SK-N-SH (cell line): ENCODE measurements around the gene CDCP2. TPM values are rescaled to one million over a fixed set of nuclear protein-coding genes. Genes with fewer than 3 reads are reported as not detected.

Experiments used
- CTCF ChIA-PET: fragments of 300-600, 350-600 bp; formaldehyde crosslinking; extraction: SDS; loops from one replicate; lab custom pipeline; 2021; lab: Yijun Ruan, JAX
- POLR2A ChIA-PET: fragments of 350-600 bp; sonication (Branson Sonifier 250); formaldehyde crosslinking; extraction: SDS; loops from one replicate; lab custom pipeline; 2020; ENCODE audit warnings: antibody characterized with exemption, inconsistent platforms; lab: Yijun Ruan, JAX
- DNase-seq: peaks from one replicate; pipeline ENCODE4 v3.0.0; 2012
- H2AFZ ChIP-seq: fragments of 200-600 bp; sonication (generic); 2 replicates; pipeline ENCODE4 v1.8.1; 2016; ENCODE audit warnings: antibody characterized with exemption, mild to moderate bottlenecking, low read depth
- H3F3A ChIP-seq: fragments of 200-600 bp; sonication (generic); replicated peaks from 2 replicates; pipeline ENCODE3; 2016; ENCODE audit warnings: antibody characterized with exemption, mild to moderate bottlenecking; ENCODE audit not compliant: insufficient read depth
- H3K27ac ChIP-seq, 2 experiments: fragments of 200-500 bp in 1 of 2; fragments of 200-600 bp in 1 of 2; sonication (Bioruptor generic) in 1 of 2; sonication (generic), shearing (Covaris generic) in 1 of 2; 2 replicates each; pipeline versions ENCODE4 v1.5.1 to v1.6.1; 2014 to 2016; ENCODE audit warnings: low read depth in 2 of 2, inconsistent platforms in 1 of 2, low read length in 1 of 2, mild to moderate bottlenecking in 1 of 2, mixed read lengths in 1 of 2
- H3K27me3 ChIP-seq: fragments of 200-600 bp; sonication (generic), shearing (Covaris generic); 2 replicates; pipeline ENCODE4 v1.6.1; 2016; ENCODE audit warnings: mixed run types; ENCODE audit not compliant: insufficient read depth
- H3K36me3 ChIP-seq, 2 experiments: fragments of 200-500 bp in 1 of 2; fragments of 200-600 bp in 1 of 2; sonication (Bioruptor generic) in 1 of 2; sonication (generic) in 1 of 2; replicated peaks in 1 of 2; 2 replicates each; pipeline versions ENCODE3 to v1.5.1; 2014 to 2016; ENCODE audit warnings: low read length in 1 of 2, mild to moderate bottlenecking in 1 of 2; ENCODE audit not compliant: insufficient read depth in 2 of 2, control insufficient read depth in 1 of 2
- H3K4me1 ChIP-seq, 2 experiments: fragments of 200-500 bp in 1 of 2; fragments of 200-600 bp in 1 of 2; sonication (Bioruptor generic) in 1 of 2; sonication (generic), shearing (Covaris generic) in 1 of 2; 2 replicates each; pipeline versions ENCODE4 v1.5.1 to v1.6.1; 2014 to 2016; ENCODE audit warnings: low read depth in 1 of 2, low read length in 1 of 2, mixed run types in 1 of 2; ENCODE audit not compliant: insufficient read depth in 2 of 2, control insufficient read depth in 1 of 2
- H3K4me2 ChIP-seq: fragments of 200-600 bp; sonication (generic), shearing (Covaris generic); 2 replicates; pipeline ENCODE4 v1.6.1; 2017; ENCODE audit warnings: mixed run types
- H3K4me3 ChIP-seq, 2 experiments: fragments of 200-500 bp in 1 of 2; fragments of 200-600 bp in 1 of 2; sonication (Bioruptor generic) in 1 of 2; sonication (generic), shearing (Covaris generic) in 1 of 2; 2 replicates each; pipeline versions ENCODE4 v1.5.1 to v1.8.1; 2014 to 2016; ENCODE audit warnings: low read depth in 2 of 2, inconsistent platforms in 1 of 2, low read length in 1 of 2, mild to moderate bottlenecking in 1 of 2, mixed read lengths in 1 of 2, moderate library complexity in 1 of 2
- H3K79me2 ChIP-seq: fragments of 200-600 bp; sonication (generic); 2 replicates; pipeline ENCODE4 v1.8.1; 2017; ENCODE audit warnings: mild to moderate bottlenecking; ENCODE audit not compliant: insufficient read depth
- H3K9ac ChIP-seq: fragments of 200-600 bp; sonication (generic); 2 replicates; pipeline ENCODE4 v1.6.1; 2017; ENCODE audit warnings: mixed run types
- H3K9me2 ChIP-seq: fragments of 200-600 bp; sonication (generic); 2 replicates; pipeline ENCODE4 v1.6.1; 2017; ENCODE audit warnings: mixed run types
- H3K9me3 ChIP-seq: fragments of 200-600 bp; sonication (generic); 2 replicates; pipeline ENCODE4 v1.6.1; 2017; ENCODE audit warnings: mixed run types, mild to moderate bottlenecking, moderate library complexity
- H4K20me1 ChIP-seq: fragments of 200-600 bp; sonication (generic); 2 replicates; pipeline ENCODE4 v1.6.1; 2017; ENCODE audit warnings: mild to moderate bottlenecking, mixed run types; ENCODE audit not compliant: insufficient read depth
- CHD2 ChIP-seq: fragments of 150-350 bp; IDR thresholded peaks from 2 replicates; pipeline ENCODE4 v1.6.1; 2018; ENCODE audit warnings: low read length; ENCODE audit not compliant: partially characterized antibody
- FOSL2 ChIP-seq: IDR thresholded peaks from 2 replicates; pipeline ENCODE4 v1.4.0; 2012; ENCODE audit warnings: low read depth, mild to moderate bottlenecking, moderate library complexity, borderline replicate concordance
- FOXJ3 ChIP-seq: sonication (generic); formaldehyde crosslinking; IDR thresholded peaks from 2 replicates; pipeline ENCODE4 v1.5.1; 2020; ENCODE audit warnings: mild to moderate bottlenecking, missing genetic modification reagents
- GABPA ChIP-seq: IDR thresholded peaks from 2 replicates; pipeline ENCODE4 v1.4.0; 2012; ENCODE audit warnings: low read depth, mild to moderate bottlenecking
- GATA2 ChIP-seq: sonication (generic); formaldehyde crosslinking; IDR thresholded peaks from 2 replicates; pipeline ENCODE4 v1.5.0; 2020; ENCODE audit warnings: mild to moderate bottlenecking, missing genetic modification reagents
- JUND ChIP-seq: IDR thresholded peaks from 2 replicates; pipeline ENCODE4 v1.4.0; 2012
- MEF2A ChIP-seq: IDR thresholded peaks from 2 replicates; pipeline ENCODE4 v1.4.0; 2012; ENCODE audit warnings: low read depth, borderline replicate concordance
- NFIC ChIP-seq: IDR thresholded peaks from 2 replicates; pipeline ENCODE4 v1.4.0; 2012; ENCODE audit warnings: borderline replicate concordance
- PBX3 ChIP-seq: IDR thresholded peaks from 2 replicates; pipeline ENCODE4; 2012
- POLR2AphosphoS5 ChIP-seq: IDR thresholded peaks from 2 replicates; pipeline ENCODE4 v1.6.1; 2012; ENCODE audit warnings: low read depth, low read length
- RAD21 ChIP-seq: IDR thresholded peaks from 2 replicates; pipeline ENCODE4 v1.6.1; 2012; ENCODE audit warnings: mild to moderate bottlenecking, low read length
- RCOR1 ChIP-seq: fragments of 150-350 bp; IDR thresholded peaks from 2 replicates; pipeline ENCODE4 v1.6.1; 2017; ENCODE audit warnings: antibody characterized with exemption, low read length
- RFX5 ChIP-seq: IDR thresholded peaks from 2 replicates; pipeline ENCODE4 v1.6.1; 2012; ENCODE audit warnings: mild to moderate bottlenecking, improper control_type of control experiment, low read length
- TAF1 ChIP-seq: IDR thresholded peaks from 2 replicates; pipeline ENCODE4 v1.6.1; 2012; ENCODE audit warnings: low read depth, mild to moderate bottlenecking, low read length, moderate library complexity, borderline replicate concordance
- TEAD4 ChIP-seq: IDR thresholded peaks from 2 replicates; pipeline ENCODE4 v1.4.0; 2012; ENCODE audit warnings: mild to moderate bottlenecking, borderline replicate concordance; ENCODE audit not compliant: insufficient read depth
- USF1 ChIP-seq: IDR thresholded peaks from 2 replicates; pipeline ENCODE4 v1.4.0; 2012; ENCODE audit warnings: low read depth, borderline replicate concordance
- USF2 ChIP-seq: fragments of 150-350 bp; IDR thresholded peaks from 2 replicates; pipeline ENCODE4 v1.6.1; 2017; ENCODE audit warnings: antibody characterized with exemption, low read length, low read depth, borderline replicate concordance
- ZBTB33 ChIP-seq: IDR thresholded peaks from 2 replicates; pipeline ENCODE4 v1.4.0; 2012; ENCODE audit warnings: low read depth, borderline replicate concordance
- WGBS: methylation state at CpG from one replicate; pipeline ENCODE4 v1.1.6; 2017; ENCODE audit warnings: low lambda C conversion rate; 5-methylcytosine and 5-hydroxymethylcytosine counted together
- polyA plus RNA-seq, 3 experiments: library from polyadenylated mRNA; depleted of rRNA; stranded (reverse); fragments of >200 nt; gene quantifications; 2 replicates each; pipeline ENCODE4 v1.2.3, GENCODE V29; 2012

Gene CDCP2
- polyA plus RNA-seq, 1 of the 3 experiments (the other 2 are of a cell fraction), result not detected

GRCh38 chr1:54177726-54178125 is 24.9 kb upstream of the CDCP2 start:
- Histone ChIP-seq H3K9me3 (no peaks in the 10 kb centered on the region), H3K4me2 (no peak overlapping the region), H3K79me2 (no peaks in the 10 kb centered on the region), H3K27me3 (no peaks in the 10 kb centered on the region), H3K4me3 (no peak overlapping the region), H3K9me2 (no peaks in the 10 kb centered on the region), H3K9ac (no peak overlapping the region), H3K36me3 (no peaks in the 10 kb centered on the region), H3F3A (no peaks in the 10 kb centered on the region), H4K20me1 (no peaks in the 10 kb centered on the region), H2AFZ (no peak overlapping the region), H3K4me1 (no peaks in the 10 kb centered on the region; a peak in 1 of 4 replicates), H3K27ac (no peak overlapping the region)
- DNase-seq, result no peak
- WGBS, result 92% methylated on average over 7 of the region's 8 CpGs
- TF ChIP-seq CHD2 (no peak), PBX3 (no peak), JUND (no peak), ZBTB33 (no peak), FOSL2 (no peak), POLR2AphosphoS5 (no peak), FOXJ3 (CRISPR knock-in tag) (no peak), NFIC (no peak), USF1 (no peak), TAF1 (no peak), MEF2A (no peak), RFX5 (no peak), USF2 (no peak), RCOR1 (no peak), GATA2 (CRISPR knock-in tag) (no peak), RAD21 (no peak), GABPA (no peak), TEAD4 (no peak)
- ChIA-PET POLR2A (no interaction called here), CTCF (interaction anchor here (1.3 kb wide), 1 partner anchor 97 kb away, joined by 4 read pairs; no protein-coding TSS in a partner anchor)
